Mucosa of stomach (tissue), 1 donor: ENCODE measurements around the gene ATL2.
"Not testable (repeated sequence)": the region's sequence is repeated elsewhere in the genome, so short reads cannot be mapped to it uniquely, and the experiment has no call there.

Source experiments
- H3K27me3 ChIP-seq: one replicate; pipeline ENCODE4 v1.7.0; 2013; ENCODE audit warnings: mild to moderate bottlenecking, low read length; ENCODE audit not compliant: control insufficient read depth, insufficient read depth
- H3K36me3 ChIP-seq: one replicate; pipeline ENCODE4 v1.7.0; 2013; ENCODE audit warnings: low read length; ENCODE audit not compliant: control insufficient read depth, insufficient read depth
- H3K4me1 ChIP-seq: one replicate; pipeline ENCODE4 v1.7.0; 2013; ENCODE audit warnings: mild to moderate bottlenecking, low read length; ENCODE audit not compliant: control insufficient read depth, insufficient read depth
- H3K4me3 ChIP-seq: one replicate; pipeline ENCODE4 v1.7.0; 2013; ENCODE audit warnings: low read length
- H3K9ac ChIP-seq: one replicate; pipeline ENCODE4 v1.7.0; 2013; ENCODE audit warnings: mild to moderate bottlenecking, low read length, moderate library complexity
- H3K9me3 ChIP-seq: one replicate; pipeline ENCODE4 v1.7.0; 2013; ENCODE audit warnings: mild to moderate bottlenecking, low read length, moderate library complexity; ENCODE audit not compliant: control insufficient read depth
- donor health status: Pancreatic carcinoma.

Gene ATL2

DNA sequence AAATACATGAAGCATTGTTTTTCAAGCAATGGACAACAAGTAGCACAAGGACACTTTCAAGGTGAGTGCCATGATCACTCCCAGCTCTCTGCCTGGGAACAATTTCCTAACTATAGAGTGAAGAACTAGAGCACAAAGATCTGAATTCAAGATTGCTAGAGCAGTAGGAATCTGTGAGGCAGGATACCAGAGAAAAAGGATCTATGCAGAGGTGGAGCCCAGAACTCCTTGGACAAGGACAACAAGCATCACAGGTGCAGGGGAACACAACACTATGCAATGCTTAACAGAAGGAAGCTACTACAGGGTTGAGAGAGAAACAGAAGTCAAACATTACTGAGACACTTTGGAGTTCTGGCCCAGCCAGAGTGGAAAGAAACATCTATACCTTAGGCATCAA is 24.7 kb downstream of the ATL2 start:
- Histone ChIP-seq H3K4me1 (no peaks in the 10 kb centered on the region), H3K36me3 (no peaks in the 10 kb centered on the region), H3K9ac (no peak overlapping the region), H3K27me3 (no peaks in the 10 kb centered on the region), H3K9me3 (no peaks in the 10 kb centered on the region), H3K4me3 (no peak overlapping the region)

DNA sequence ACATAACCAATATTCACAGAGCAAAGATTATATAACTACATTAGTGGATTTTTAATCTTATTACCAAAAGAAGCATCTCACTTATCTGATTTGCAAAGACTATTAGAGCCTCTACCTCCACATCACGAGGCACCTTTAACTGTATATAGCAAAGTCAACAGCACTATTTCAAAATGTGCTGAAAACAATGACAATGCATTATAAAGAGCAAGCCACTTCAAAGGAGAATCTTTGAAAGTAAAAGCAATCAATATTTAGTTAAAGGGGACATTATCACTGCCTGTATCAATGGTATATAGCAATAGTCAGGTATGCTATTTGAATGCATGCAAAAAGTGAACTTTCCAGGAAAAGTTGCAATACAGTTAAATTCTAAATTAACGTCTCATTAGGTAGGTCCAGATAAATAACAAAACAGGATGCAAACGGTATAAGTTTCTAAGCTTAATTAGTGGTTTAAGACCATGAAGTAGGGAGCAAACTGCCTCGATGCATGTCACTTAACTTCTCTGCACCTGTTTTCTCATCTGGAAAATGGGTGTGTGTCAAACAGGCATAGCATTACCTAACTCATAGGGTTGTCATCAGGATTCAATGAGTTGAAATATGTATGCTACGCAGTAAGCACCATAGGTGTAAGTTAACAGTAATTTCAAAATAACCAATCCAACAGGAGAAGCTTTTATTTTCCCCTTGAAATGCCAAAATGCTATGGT is 31.6 kb downstream of the ATL2 start:
- Histone ChIP-seq H3K4me1 (no peaks in the 10 kb centered on the region), H3K9me3 (no peaks in the 10 kb centered on the region), H3K27me3 (no peaks in the 10 kb centered on the region), H3K9ac (no peak overlapping the region), H3K4me3 (no peak overlapping the region), H3K36me3 (peaks cover 6% of the 10 kb centered on the region)

DNA sequence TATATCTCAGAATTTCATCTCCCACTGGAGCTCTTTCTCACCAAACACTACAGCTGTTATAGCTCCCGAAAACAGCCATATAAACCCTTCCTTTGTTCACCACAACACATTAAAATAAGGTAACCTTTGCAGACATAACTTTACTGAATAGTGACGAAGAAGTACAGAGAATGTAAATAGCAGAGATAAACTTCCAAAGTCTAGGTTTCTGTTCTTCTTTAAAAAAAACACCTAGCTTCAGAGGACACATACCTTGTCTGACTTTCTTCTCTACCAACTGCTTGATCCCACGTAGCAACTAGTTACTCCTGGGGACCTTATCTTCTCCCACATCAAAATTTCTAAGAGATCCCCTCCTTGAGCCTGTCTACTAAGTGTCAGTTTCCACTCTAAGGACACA is 32.3 kb downstream of the ATL2 start:
- Histone ChIP-seq H3K27me3 (no peaks in the 10 kb centered on the region), H3K9me3 (no peaks in the 10 kb centered on the region), H3K4me1 (no peaks in the 10 kb centered on the region), H3K4me3 (no peak overlapping the region), H3K9ac (no peak overlapping the region), H3K36me3 (peaks cover 6% of the 10 kb centered on the region)

DNA sequence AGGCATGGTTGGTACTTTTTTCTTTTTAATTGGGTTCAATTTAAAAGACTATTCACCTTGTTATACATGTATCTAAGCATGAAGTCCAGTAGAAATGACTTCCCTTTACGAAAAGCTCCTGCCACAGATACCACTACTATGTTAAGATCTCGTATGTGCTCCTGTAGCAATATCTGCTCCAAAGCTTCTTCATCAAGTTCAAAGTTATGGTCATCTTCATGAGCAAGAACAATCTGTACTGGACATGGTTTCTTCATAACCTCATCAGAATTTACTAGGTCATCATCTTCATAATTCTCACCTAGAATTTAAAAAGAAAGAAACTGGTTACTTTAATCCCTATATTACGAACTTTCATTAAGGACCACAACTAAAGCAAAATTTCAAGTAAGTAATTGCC is 33.9 kb downstream of the ATL2 start:
- Histone ChIP-seq H3K27me3 (no peaks in the 10 kb centered on the region), H3K4me3 (no peak overlapping the region), H3K4me1 (no peaks in the 10 kb centered on the region), H3K9me3 (no peaks in the 10 kb centered on the region), H3K9ac (no peak overlapping the region), H3K36me3 (peaks cover 6% of the 10 kb centered on the region)

DNA sequence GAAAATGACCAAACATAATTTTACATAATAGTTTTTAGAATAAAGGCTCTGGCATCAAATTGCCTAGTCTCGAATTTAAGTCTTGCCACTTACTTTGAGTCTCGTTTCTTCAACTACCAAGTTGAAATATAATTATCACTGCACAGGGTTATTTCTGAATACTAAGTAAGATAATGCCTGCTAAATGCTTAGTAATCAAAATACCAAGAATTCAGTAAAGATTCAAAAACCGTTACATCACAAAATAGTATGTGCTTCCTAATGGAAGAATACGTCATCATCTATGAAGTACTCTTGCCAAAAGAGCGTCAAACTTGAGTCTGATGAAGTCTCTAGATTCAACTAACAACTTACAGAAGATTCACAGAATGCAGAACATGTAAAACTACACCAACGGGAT is 40.5 kb downstream of the ATL2 start:
- Histone ChIP-seq H3K36me3 (no peaks in the 10 kb centered on the region), H3K9ac (no peak overlapping the region), H3K4me3 (no peak overlapping the region), H3K9me3 (no peaks in the 10 kb centered on the region), H3K27me3 (no peaks in the 10 kb centered on the region), H3K4me1 (no peaks in the 10 kb centered on the region)

DNA sequence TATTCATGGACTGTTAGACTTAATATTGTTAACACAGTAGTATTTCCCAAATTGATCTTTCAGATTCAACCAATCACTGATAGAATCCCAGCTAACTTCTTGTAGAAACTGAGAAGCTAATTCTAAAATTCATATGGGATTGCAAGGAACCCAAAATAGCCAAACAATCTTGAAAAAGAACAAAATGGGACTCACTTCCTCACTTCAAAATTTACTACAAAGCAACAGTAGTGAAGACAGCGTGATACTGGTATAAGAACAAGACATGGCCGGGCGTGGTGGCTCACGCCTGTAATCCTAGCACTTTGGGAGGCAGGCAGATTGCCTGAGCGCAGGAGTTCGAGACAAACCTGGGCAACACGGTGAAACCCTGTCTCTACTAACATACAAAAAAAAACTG is 46.3 kb downstream of the ATL2 start:
- H3K27me3 ChIP-seq = no peaks in the 10 kb centered on the region
- no peak overlapping the region for H3K4me3 ChIP-seq
- H3K9me3 ChIP-seq = no peaks in the 10 kb centered on the region
- H3K36me3 ChIP-seq = no peaks in the 10 kb centered on the region
- no peak overlapping the region for H3K9ac ChIP-seq
- H3K4me1 ChIP-seq = peaks cover 9% of the 10 kb centered on the region

DNA sequence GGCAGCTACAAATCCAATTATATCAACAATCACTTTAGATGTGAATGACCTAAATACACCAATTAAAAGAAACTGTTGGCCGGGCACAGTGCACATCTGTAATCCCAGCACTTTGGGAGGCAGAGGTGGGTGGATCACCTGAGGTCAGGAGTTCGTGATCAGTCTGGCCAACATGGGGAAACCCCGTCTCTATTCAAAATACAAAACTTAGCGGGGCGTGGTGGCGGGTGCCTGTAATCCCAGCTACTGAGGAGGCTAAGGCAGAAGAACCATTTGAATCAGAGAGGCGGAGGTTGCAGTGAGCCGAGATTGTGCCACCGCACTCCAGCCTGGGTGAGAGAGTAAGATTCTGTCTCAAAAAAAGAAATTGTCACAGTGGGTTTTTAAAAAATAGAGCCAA is 49.5 kb downstream of the ATL2 start:
- Histone ChIP-seq H3K4me1 (peaks cover 13% of the 10 kb centered on the region), H3K27me3 (no peaks in the 10 kb centered on the region), H3K36me3 (no peaks in the 10 kb centered on the region), H3K9me3 (no peaks in the 10 kb centered on the region), H3K9ac (no peak overlapping the region), H3K4me3 (no peak overlapping the region)

DNA sequence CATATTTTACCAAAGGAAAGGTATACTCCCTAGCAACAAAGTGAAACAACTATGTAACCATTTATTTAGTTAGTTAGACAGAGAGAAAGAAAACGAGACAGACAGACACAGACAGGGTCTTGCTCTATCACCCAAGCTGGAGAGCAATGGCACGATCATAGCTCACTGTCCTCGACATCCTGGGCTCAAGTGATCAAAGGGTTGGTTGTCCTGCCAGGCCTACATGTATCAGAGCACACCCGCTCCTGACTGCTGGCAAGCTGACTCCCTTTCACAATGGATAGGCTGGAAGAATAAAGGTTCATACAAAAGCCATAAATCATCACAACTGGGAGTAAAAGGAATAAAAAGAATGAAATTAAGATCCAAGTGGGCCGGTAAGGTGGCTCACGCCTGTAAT is 53.5 kb downstream of the ATL2 start:
- H3K4me1 ChIP-seq = peaks cover 13% of the 10 kb centered on the region
- H3K9me3 ChIP-seq = no peaks in the 10 kb centered on the region
- H3K27me3 ChIP-seq = no peaks in the 10 kb centered on the region
- H3K36me3 ChIP-seq = no peaks in the 10 kb centered on the region
- H3K9ac ChIP-seq = no peak overlapping the region
- no peak overlapping the region for H3K4me3 ChIP-seq

DNA sequence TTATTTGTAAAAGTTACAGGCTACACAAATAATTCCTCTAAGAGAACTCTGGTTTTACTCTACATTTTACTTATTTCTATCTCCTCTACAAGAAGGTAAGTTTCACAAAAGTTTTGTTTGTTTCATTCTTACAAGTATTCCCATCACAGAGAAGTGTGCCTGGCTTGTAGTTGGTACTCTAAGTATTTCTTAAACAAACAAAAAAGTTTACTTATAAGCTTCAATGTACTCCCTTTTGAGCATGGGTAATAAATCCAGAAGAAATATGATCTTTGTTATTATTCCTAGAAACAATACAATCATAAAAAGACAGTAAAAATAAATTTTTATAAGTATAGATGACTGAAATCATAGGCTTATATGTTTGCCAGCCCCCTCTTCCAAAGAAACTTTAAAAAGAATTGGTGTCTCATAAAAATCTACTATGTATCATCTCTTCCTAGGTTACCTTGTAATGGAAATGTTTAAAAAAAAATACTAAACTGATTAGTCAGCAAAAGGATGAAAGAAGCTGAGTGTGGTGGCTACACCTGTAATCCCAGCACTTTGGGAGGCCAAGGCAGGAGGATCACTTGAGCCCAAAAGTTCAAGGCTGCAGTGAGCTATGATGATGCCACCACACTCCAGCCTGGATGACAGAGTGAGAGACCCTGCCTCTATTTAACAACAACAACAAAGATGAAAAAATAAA is 54.7 kb downstream of the ATL2 start:
- Histone ChIP-seq H3K9ac (no peak overlapping the region), H3K27me3 (no peaks in the 10 kb centered on the region), H3K36me3 (no peaks in the 10 kb centered on the region), H3K4me3 (no peak overlapping the region), H3K9me3 (no peaks in the 10 kb centered on the region), H3K4me1 (peaks cover 13% of the 10 kb centered on the region)

DNA sequence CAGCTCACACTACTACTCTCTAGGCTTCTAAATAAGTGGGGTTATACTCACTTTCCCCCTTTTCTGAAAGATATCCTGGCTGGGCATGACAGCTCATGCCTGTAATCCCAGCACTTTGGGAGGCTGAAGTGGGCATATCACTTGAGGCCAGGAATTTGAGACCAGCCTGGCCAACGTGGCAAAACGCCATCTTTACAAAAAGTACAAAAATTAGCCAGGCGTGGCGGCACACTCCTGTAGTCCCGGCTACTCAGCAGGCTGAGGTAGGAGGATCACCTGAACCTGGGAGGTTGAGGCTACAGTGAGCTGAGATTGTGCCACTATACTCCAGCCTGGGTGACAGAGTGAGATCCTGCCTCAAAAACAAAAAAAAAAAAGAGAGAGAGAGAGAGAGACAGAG is 57.8 kb downstream of the ATL2 start:
- not testable (repeated sequence) for H3K4me1 ChIP-seq, H3K36me3 ChIP-seq, H3K4me3 ChIP-seq, H3K27me3 ChIP-seq, H3K9me3 ChIP-seq, H3K9ac ChIP-seq

DNA sequence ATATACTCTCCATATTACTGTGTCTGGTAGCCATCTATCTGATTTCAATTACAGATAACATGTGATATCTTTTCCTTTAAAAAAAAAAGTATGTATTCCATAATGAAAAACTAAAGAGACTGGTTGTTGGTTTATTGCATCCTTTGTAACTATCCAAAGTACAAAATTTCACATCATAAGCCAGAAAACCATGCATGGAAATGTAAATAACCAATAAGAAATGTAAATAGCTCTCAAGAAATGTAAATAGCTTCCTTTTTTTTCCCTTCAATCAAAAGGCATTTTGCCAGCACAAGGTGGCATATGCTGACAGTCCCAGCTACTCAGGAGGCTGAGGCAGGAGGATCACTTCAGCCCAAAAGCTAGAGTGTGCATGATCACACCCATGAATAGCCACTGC is 59.3 kb downstream of the ATL2 start:
- Histone ChIP-seq H3K4me1 (no peaks in the 10 kb centered on the region), H3K4me3 (no peak overlapping the region), H3K9ac (no peak overlapping the region), H3K27me3 (no peaks in the 10 kb centered on the region), H3K9me3 (no peaks in the 10 kb centered on the region), H3K36me3 (peaks cover 5% of the 10 kb centered on the region)

DNA sequence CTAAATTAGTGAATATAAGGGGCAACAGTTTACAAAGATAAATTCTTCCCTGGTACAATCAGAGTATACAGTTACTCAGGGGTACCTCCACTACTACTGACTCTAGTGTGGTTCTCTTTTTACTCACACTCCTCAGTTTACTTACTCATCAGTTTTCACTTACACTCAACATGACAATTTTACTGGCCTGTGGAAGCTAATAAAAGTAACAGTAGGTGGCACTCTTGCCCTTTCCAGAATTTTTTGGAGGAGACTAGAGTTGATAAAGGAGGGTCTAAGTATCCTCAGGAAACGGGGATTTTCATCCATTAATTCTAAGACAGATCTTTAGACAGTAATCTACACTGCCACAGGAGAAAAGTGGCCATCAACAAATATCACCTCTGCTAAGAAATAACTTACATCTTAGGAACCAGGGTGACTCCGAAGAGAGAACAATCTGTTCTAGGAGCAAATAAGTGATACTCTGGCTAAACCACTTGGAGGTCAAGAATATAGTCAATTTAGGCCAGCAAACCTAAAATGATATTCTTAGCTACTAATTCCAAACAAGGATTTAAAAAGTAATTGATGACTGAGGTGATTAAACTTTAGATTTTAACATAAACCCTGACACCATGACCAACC is 61.3 kb downstream of the ATL2 start:
- Histone ChIP-seq H3K4me3 (no peak overlapping the region), H3K27me3 (no peaks in the 10 kb centered on the region), H3K4me1 (no peaks in the 10 kb centered on the region), H3K9ac (no peak overlapping the region), H3K9me3 (no peaks in the 10 kb centered on the region), H3K36me3 (peaks cover 5% of the 10 kb centered on the region)
